Trophoblast cell (in vitro differentiated cells and primary cell): ENCODE data around the gene ABCF3.

Source experiments
- DNase-seq, 2 donors: peaks; one replicate each; pipeline ENCODE4 v3.0.0-alpha.2; 2016
- H2AFZ ChIP-seq: 2 replicates; pipeline ENCODE4 v1.6.1; 2013; ENCODE audit warnings: low read length, moderate library complexity, mild to moderate bottlenecking; ENCODE audit not compliant: insufficient read depth, poor library complexity
- H2AK5ac ChIP-seq: 2 replicates; pipeline ENCODE4 v1.6.1; 2013; ENCODE audit warnings: mild to moderate bottlenecking, low read length
- H2BK120ac ChIP-seq: 2 replicates; pipeline ENCODE4 v1.6.1; 2013; ENCODE audit warnings: low read length, mild to moderate bottlenecking, moderate library complexity; ENCODE audit not compliant: insufficient read depth, poor library complexity
- H2BK12ac ChIP-seq: 2 replicates; pipeline ENCODE4 v1.6.1; 2013; ENCODE audit warnings: mild to moderate bottlenecking, low read length, moderate library complexity
- H2BK5ac ChIP-seq: 2 replicates; pipeline ENCODE4 v1.6.1; 2013; ENCODE audit warnings: low read length, low read depth, moderate library complexity, mild to moderate bottlenecking; ENCODE audit not compliant: poor library complexity
- H3K14ac ChIP-seq: 2 replicates; pipeline ENCODE4 v1.6.1; 2013; ENCODE audit warnings: mild to moderate bottlenecking, low read length
- H3K18ac ChIP-seq: 2 replicates; pipeline ENCODE4 v1.6.1; 2013; ENCODE audit warnings: mild to moderate bottlenecking, low read length
- H3K23ac ChIP-seq: 2 replicates; pipeline ENCODE4 v1.6.1; 2013; ENCODE audit warnings: low read length
- H3K27ac ChIP-seq: 2 replicates; pipeline ENCODE4 v1.5.1; 2013; ENCODE audit warnings: low read depth, mild to moderate bottlenecking, inconsistent platforms, low read length, moderate library complexity
- H3K27me3 ChIP-seq: 2 replicates; pipeline ENCODE4 v1.6.1; 2013; ENCODE audit warnings: inconsistent platforms, mild to moderate bottlenecking, low read length, moderate library complexity; ENCODE audit not compliant: insufficient read depth
- H3K36me3 ChIP-seq, 2 experiments: 1 replicate in 1 of 2; 2 replicates in 1 of 2; pipeline ENCODE4 v1.6.1; 2013; ENCODE audit warnings: low read length in 2 of 2, mild to moderate bottlenecking in 2 of 2, moderate library complexity in 1 of 2; ENCODE audit not compliant: insufficient read depth in 2 of 2, control insufficient read depth in 1 of 2
- H3K4ac ChIP-seq: 2 replicates; pipeline ENCODE4 v1.6.1; 2013; ENCODE audit warnings: low read depth, mild to moderate bottlenecking, low read length, moderate library complexity
- H3K4me1 ChIP-seq, 2 experiments: 1 replicate in 1 of 2; 2 replicates in 1 of 2; pipeline ENCODE4 v1.6.1; 2013; ENCODE audit warnings: low read length in 2 of 2, mild to moderate bottlenecking in 2 of 2, moderate library complexity in 1 of 2; ENCODE audit not compliant: insufficient read depth in 2 of 2, control insufficient read depth in 1 of 2
- H3K4me2 ChIP-seq: 2 replicates; pipeline ENCODE4 v1.6.1; 2013; ENCODE audit warnings: inconsistent platforms, mild to moderate bottlenecking, low read length, moderate library complexity
- H3K4me3 ChIP-seq: 2 replicates; pipeline ENCODE4 v1.5.1; 2013; ENCODE audit warnings: mild to moderate bottlenecking, low read depth, low read length, inconsistent platforms
- H3K79me1 ChIP-seq: one replicate; pipeline ENCODE4 v1.6.1; 2013; ENCODE audit warnings: low read length
- H3K79me2 ChIP-seq: 2 replicates; pipeline ENCODE4 v1.6.1; 2013; ENCODE audit warnings: low read length, mild to moderate bottlenecking; ENCODE audit not compliant: control insufficient read depth, insufficient read depth, poor library complexity
- H3K9ac ChIP-seq: 2 replicates; pipeline ENCODE4 v1.6.1; 2013; ENCODE audit warnings: mild to moderate bottlenecking, low read length
- H3K9me3 ChIP-seq: 2 replicates; pipeline ENCODE4 v1.6.1; 2013; ENCODE audit warnings: low read depth, mild to moderate bottlenecking, control low read depth, inconsistent platforms, low read length; ENCODE audit not compliant: insufficient read depth
- H4K12ac ChIP-seq: 2 replicates; pipeline ENCODE4 v1.6.1; 2013; ENCODE audit warnings: low read depth, mild to moderate bottlenecking, low read length, moderate library complexity
- H4K8ac ChIP-seq: 2 replicates; pipeline ENCODE4 v1.6.1; 2013; ENCODE audit warnings: low read depth, mild to moderate bottlenecking, low read length, moderate library complexity
- H4K91ac ChIP-seq: one replicate; pipeline ENCODE4 v1.6.1; 2013; ENCODE audit warnings: low read depth, mild to moderate bottlenecking, low read length, moderate library complexity
- WGBS: extraction: QIAGEN DNeasy Blood & Tissue Kit; methylation state at CpG from one replicate; pipeline ENCODE4 v1.1.7; 2013; ENCODE audit warnings: missing lambda C conversion rate; ENCODE audit not compliant: insufficient read length, insufficient coverage; ENCODE audit errors: extremely low coverage; 5-methylcytosine and 5-hydroxymethylcytosine counted together

Gene ABCF3

GRCh38 chr3:184175506-184175905, 10.5 kb upstream of the ABCF3 start:
- H2AFZ ChIP-seq = peak overlapping the region; percentile 65
- peaks cover 4% of the 10 kb centered on the region for H3K9me3 ChIP-seq
- no peaks in the 10 kb centered on the region for H3K27me3 ChIP-seq
- peak overlapping the region; percentile 93 for H4K12ac ChIP-seq
- peak overlapping the region; percentile 94 for H3K4me3 ChIP-seq
- peak overlapping the region; percentile 96 for H2BK5ac ChIP-seq
- peak overlapping the region; percentile 96 for H3K27ac ChIP-seq
- peak in 1 of 2 donors; percentile 32 for DNase-seq
- H3K18ac ChIP-seq = peak overlapping the region; percentile 93
- peak overlapping the region; percentile 99 for H4K91ac ChIP-seq
- peak overlapping the region; percentile 88 for H2AK5ac ChIP-seq
- H3K4me1 ChIP-seq = peaks cover 23 to 30% of the 10 kb centered on the region in 2 experiments
- H4K8ac ChIP-seq = peak overlapping the region; percentile 81
- peak overlapping the region; percentile 94 for H3K9ac ChIP-seq
- H3K79me1 ChIP-seq = peaks cover 21% of the 10 kb centered on the region
- peak overlapping the region; percentile 89 for H3K4ac ChIP-seq
- WGBS = no CpG with 5 or more reads among the region's 8 CpGs
- peaks cover 50 to 58% of the 10 kb centered on the region in 2 experiments for H3K36me3 ChIP-seq
- H3K79me2 ChIP-seq = peaks cover 20% of the 10 kb centered on the region
- peak overlapping the region; percentile 90 for H3K14ac ChIP-seq
- H3K4me2 ChIP-seq = peak overlapping the region; percentile 89
- H2BK12ac ChIP-seq = peak overlapping the region; percentile 21
- peak overlapping the region; percentile 90 for H2BK120ac ChIP-seq
- H3K23ac ChIP-seq = no peak overlapping the region

- H3K4ac ChIP-seq = no peak overlapping the region
- peak overlapping the region; percentile 45 for H2BK5ac ChIP-seq
- peak overlapping the region; percentile 96 for H3K27ac ChIP-seq
- no CpG with 5 or more reads among the region's 3 CpGs for WGBS
- H2BK12ac ChIP-seq = no peak overlapping the region
- H2AFZ ChIP-seq = no peak overlapping the region
- H3K9ac ChIP-seq = peak overlapping the region; percentile 59
- no peak overlapping the region for H3K4me3 ChIP-seq
- H2AK5ac ChIP-seq = no peak overlapping the region
- H4K8ac ChIP-seq = peak overlapping the region; percentile 11
- no peak for DNase-seq
- H3K14ac ChIP-seq = peak overlapping the region; percentile 45
- peaks cover 19 to 28% of the 10 kb centered on the region in 2 experiments for H3K4me1 ChIP-seq
- H3K23ac ChIP-seq = no peak overlapping the region
- no peaks in the 10 kb centered on the region for H3K27me3 ChIP-seq
- peaks cover 2% of the 10 kb centered on the region for H3K9me3 ChIP-seq
- H3K36me3 ChIP-seq = peaks cover 50 to 58% of the 10 kb centered on the region in 2 experiments
- H3K79me2 ChIP-seq = peaks cover 20% of the 10 kb centered on the region
- H4K91ac ChIP-seq = no peak overlapping the region
- no peak overlapping the region for H2BK120ac ChIP-seq
- H3K18ac ChIP-seq = no peak overlapping the region
- H3K79me1 ChIP-seq = peaks cover 21% of the 10 kb centered on the region
- no peak overlapping the region for H4K12ac ChIP-seq
- peak overlapping the region; percentile 89 for H3K4me2 ChIP-seq
Observed at GRCh38 chr3:184175981-184176376, 10.0 kb upstream of the ABCF3 start.

GRCh38 chr3:184176377-184177330, 9.3 kb upstream of the ABCF3 start:
- Histone ChIP-seq H3K79me2 (peaks cover 20% of the 10 kb centered on the region), H3K27ac (peak overlapping the region; percentile 96), H3K14ac (peak overlapping the region; percentile 52), H3K4me2 (peak overlapping the region; percentile 89), H2BK12ac (peak overlapping the region; percentile 6), H4K12ac (peak overlapping the region; percentile 46), H4K91ac (peak overlapping the region; percentile 69), H2BK120ac (peak overlapping the region; percentile 71), H3K36me3 (peaks cover 50 to 58% of the 10 kb centered on the region in 2 experiments), H3K27me3 (no peaks in the 10 kb centered on the region), H3K4me3 (no peak overlapping the region), H3K9ac (peak overlapping the region; percentile 59), H3K4me1 (peaks cover 16 to 22% of the 10 kb centered on the region in 2 experiments), H2BK5ac (peak overlapping the region; percentile 81), H3K9me3 (peaks cover 6% of the 10 kb centered on the region), H3K23ac (no peak overlapping the region), H2AK5ac (peak overlapping the region; percentile 49), H4K8ac (peak overlapping the region; percentile 47), H3K79me1 (peaks cover 21% of the 10 kb centered on the region), H3K18ac (peak overlapping the region; percentile 60), H3K4ac (peak overlapping the region; percentile 67), H2AFZ (peak overlapping the region; percentile 28)
- WGBS = no CpG with 5 or more reads among the region's 19 CpGs
- peak; percentile 79 to 89 for DNase-seq

GRCh38 chr3:184177331-184177731, 8.7 kb upstream of the ABCF3 start:
- no peak for DNase-seq
- Histone ChIP-seq H3K4me3 (no peak overlapping the region), H3K4me2 (peak overlapping the region; percentile 50), H3K9ac (no peak overlapping the region), H3K79me1 (peaks cover 21% of the 10 kb centered on the region), H3K9me3 (peaks cover 7% of the 10 kb centered on the region), H3K79me2 (peaks cover 20% of the 10 kb centered on the region), H4K91ac (peak overlapping the region; percentile 69), H3K36me3 (peaks cover 52 to 59% of the 10 kb centered on the region in 2 experiments), H3K18ac (peak overlapping the region; percentile 60), H2BK5ac (peak overlapping the region; percentile 81), H3K23ac (no peak overlapping the region), H3K4me1 (peaks cover 16 to 19% of the 10 kb centered on the region in 2 experiments), H3K4ac (peak overlapping the region; percentile 67), H2AK5ac (peak overlapping the region; percentile 49), H3K27ac (peak overlapping the region; percentile 96), H3K14ac (no peak overlapping the region), H4K12ac (peak overlapping the region; percentile 46), H2BK12ac (peak overlapping the region; percentile 6), H3K27me3 (no peaks in the 10 kb centered on the region), H2BK120ac (no peak overlapping the region), H4K8ac (peak overlapping the region; percentile 47), H2AFZ (no peak overlapping the region)
- no CpG with 5 or more reads among the region's 4 CpGs for WGBS
